PFSK-1 (cell line): ENCODE data around the gene DTD1.

ENCODE experiments used
- FOXP2 ChIP-seq: optimal IDR thresholded peaks from 2 replicates; pipeline ENCODE3; 2011; ENCODE audit warnings: borderline replicate concordance, control low read depth, inconsistent platforms; ENCODE audit not compliant: insufficient read depth; ENCODE audit errors: extremely low read length, extremely low read depth
- POLR2AphosphoS5 ChIP-seq: IDR thresholded peaks from 2 replicates; pipeline ENCODE4 v1.6.1; 2012; ENCODE audit warnings: low read depth, mild to moderate bottlenecking, control low read depth, low read length, moderate library complexity
- REST ChIP-seq, 2 experiments: IDR thresholded peaks; 2 replicates each; pipeline versions ENCODE4 v1.6.1 to v1.8.0; 2011 to 2012; ENCODE audit warnings: low read depth in 2 of 2, low read length in 2 of 2, control low read depth in 1 of 2, inconsistent platforms in 1 of 2, mild to moderate bottlenecking in 1 of 2, moderate library complexity in 1 of 2; ENCODE audit not compliant: insufficient read depth in 1 of 2
- SIN3A ChIP-seq: IDR thresholded peaks from 2 replicates; pipeline ENCODE4 v1.6.1; 2012; ENCODE audit warnings: mild to moderate bottlenecking, low read length, moderate library complexity, borderline replicate concordance; ENCODE audit not compliant: insufficient read depth
- TAF1 ChIP-seq: IDR thresholded peaks from 2 replicates; pipeline ENCODE4 v1.6.1; 2012; ENCODE audit warnings: low read length, control low read depth, borderline replicate concordance; ENCODE audit not compliant: insufficient read depth

Gene DTD1

GRCh38 chr20:18650224-18650623 is 62.4 kb downstream of the DTD1 start:
- TF ChIP-seq SIN3A = no peak
- no peak for TF ChIP-seq POLR2AphosphoS5
- no peak for TF ChIP-seq TAF1
- no peak for TF ChIP-seq REST (IDR thresholded peaks at IDR 0.05; ENCODE audit: insufficient read depth in 1 of 2, low read depth in 2 of 2, low read length in 2 of 2)
- TF ChIP-seq FOXP2 = no peak

- TF ChIP-seq SIN3A = no peak
- no peak for TF ChIP-seq FOXP2
- no peak for TF ChIP-seq TAF1
- TF ChIP-seq REST (IDR thresholded peaks at IDR 0.05; ENCODE audit: insufficient read depth in 1 of 2, low read depth in 2 of 2, low read length in 2 of 2) = no peak
- no peak for TF ChIP-seq POLR2AphosphoS5
Measured at GRCh38 chr20:18653736-18654447, 66.0 kb downstream of the DTD1 start.

GRCh38 chr20:18654448-18654773 is 66.6 kb downstream of the DTD1 start:
- TF ChIP-seq FOXP2 = no peak

GRCh38 chr20:18657575-18657974 is 69.7 kb downstream of the DTD1 start:
- no peak for TF ChIP-seq SIN3A
- no peak for TF ChIP-seq TAF1
- TF ChIP-seq FOXP2 = no peak
- TF ChIP-seq POLR2AphosphoS5 = no peak
- TF ChIP-seq REST (IDR thresholded peaks at IDR 0.05; ENCODE audit: insufficient read depth in 1 of 2, low read depth in 2 of 2, low read length in 2 of 2) = no peak

GRCh38 chr20:18662279-18663040 is 74.6 kb downstream of the DTD1 start:
- TF ChIP-seq POLR2AphosphoS5 (no peak), SIN3A (no peak), REST (IDR thresholded peaks at IDR 0.05; ENCODE audit: insufficient read depth in 1 of 2, low read depth in 2 of 2, low read length in 2 of 2) (no peak)
